Prostate gland (tissue), 2 donors: ENCODE results near the gene PPP1R13L. TPM values are rescaled to one million over a fixed set of nuclear protein-coding genes. Genes with fewer than 3 reads are reported as not detected.

ENCODE experiments used
- DNase-seq: peaks from one replicate; pipeline ENCODE4 v3.0.0-alpha.2; 2019; ENCODE audit warnings: low spot score
- H3K27ac ChIP-seq, 2 donors: fragments of 200-600 bp; sonication (generic); 2 replicates each; pipeline ENCODE4 v1.5.1; 2017 to 2019
- H3K27me3 ChIP-seq: fragments of 200-600 bp; sonication (generic); replicated peaks from 2 replicates; pipeline ENCODE4 v1.5.1; 2019; ENCODE audit not compliant: insufficient read depth
- H3K36me3 ChIP-seq, 2 donors: fragments of 200-600 bp; sonication (generic); 1 replicate in 1 of 2; 2 replicates in 1 of 2; pipeline versions ENCODE4 v1.5.1 to v1.8.1; 2017 to 2019
- H3K4me1 ChIP-seq: fragments of 200-600 bp; sonication (generic); replicated peaks from 2 replicates; pipeline ENCODE4 v1.5.1; 2019
- H3K4me3 ChIP-seq, 2 donors: fragments of 200-600 bp; sonication (generic); 2 replicates each; pipeline ENCODE4 v1.5.1; 2017 to 2019
- H3K9me3 ChIP-seq: fragments of 200-600 bp; sonication (generic); 2 replicates; pipeline ENCODE4 v1.5.1; 2017
- POLR2A ChIP-seq: fragments of 450-650 bp; IDR thresholded peaks from one replicate; pipeline ENCODE4 v1.6.1; 2016; ENCODE audit warnings: antibody characterized with exemption, mild to moderate bottlenecking
- POLR2AphosphoS5 ChIP-seq: sonication (generic); formaldehyde crosslinking; IDR thresholded peaks from one replicate; pipeline ENCODE4 v1.6.1; 2017; ENCODE audit warnings: antibody characterized with exemption
- WGBS: methylation state at CpG from one replicate; pipeline ENCODE4 v1.1.5; 2018; 5-methylcytosine and 5-hydroxymethylcytosine counted together
- intact Hi-C: fragments of 100-400 bp; cut with DNase I; formaldehyde crosslinking; loops from one replicate; pipeline ENCODE4 v1.14.2; 2022
- total RNA-seq, 2 donors: library from RNA; depleted of rRNA; stranded (reverse); fragments of >200 nt; gene quantifications; one replicate each; pipeline ENCODE4 v1.1.0, GENCODE V29; 2016
- TF ChIP-seq, protein P1 (sequence below), 4 experiments: fragments of 200-600 bp in 2 of 4; fragments of 450-650 bp in 2 of 4; sonication (generic) in 2 of 4; IDR thresholded peaks; 1 replicate in 3 of 4; 2 replicates in 1 of 4; pipeline ENCODE4 v1.5.1; 2016 to 2019; ENCODE audit warnings: antibody characterized with exemption in 4 of 4, mild to moderate bottlenecking in 2 of 4, moderate library complexity in 2 of 4

PPP1R13L gene
- total RNA-seq, 2 donors from 2014 or later: 56.1 to 60.3 TPM

DNA sequence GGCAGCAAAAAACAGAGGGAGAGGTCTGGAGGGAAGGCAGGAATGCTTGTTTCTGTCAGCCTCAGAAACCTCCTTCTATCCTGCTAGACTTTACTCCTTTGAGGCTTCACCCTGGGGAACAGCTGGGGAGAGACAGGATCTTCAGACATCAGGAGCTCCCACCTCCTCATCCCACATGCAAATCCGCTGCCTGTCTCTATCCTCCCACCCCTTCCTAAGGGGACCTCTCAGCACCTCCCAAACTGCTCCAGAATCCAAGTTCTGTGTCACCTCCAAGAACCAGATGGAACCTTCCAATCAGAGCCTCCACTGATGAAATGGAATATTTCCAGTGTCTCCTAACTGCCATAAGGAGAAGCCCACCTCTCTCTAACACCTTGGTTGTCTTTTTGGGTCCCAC is 24.8 kb downstream of the PPP1R13L start:
- WGBS: 94% methylated on average over 1 of the region's 1 CpG
- H3K9me3 ChIP-seq: no peaks in the 10 kb centered on the region
- no peak overlapping the region for H3K4me3 ChIP-seq
- H3K27ac ChIP-seq: no peak overlapping the region
- H3K36me3 ChIP-seq: no peaks in the 10 kb centered on the region
- intact Hi-C loops: no loop called here
- H3K27me3 ChIP-seq: no peaks in the 10 kb centered on the region
- TF ChIP-seq, protein P1, sequence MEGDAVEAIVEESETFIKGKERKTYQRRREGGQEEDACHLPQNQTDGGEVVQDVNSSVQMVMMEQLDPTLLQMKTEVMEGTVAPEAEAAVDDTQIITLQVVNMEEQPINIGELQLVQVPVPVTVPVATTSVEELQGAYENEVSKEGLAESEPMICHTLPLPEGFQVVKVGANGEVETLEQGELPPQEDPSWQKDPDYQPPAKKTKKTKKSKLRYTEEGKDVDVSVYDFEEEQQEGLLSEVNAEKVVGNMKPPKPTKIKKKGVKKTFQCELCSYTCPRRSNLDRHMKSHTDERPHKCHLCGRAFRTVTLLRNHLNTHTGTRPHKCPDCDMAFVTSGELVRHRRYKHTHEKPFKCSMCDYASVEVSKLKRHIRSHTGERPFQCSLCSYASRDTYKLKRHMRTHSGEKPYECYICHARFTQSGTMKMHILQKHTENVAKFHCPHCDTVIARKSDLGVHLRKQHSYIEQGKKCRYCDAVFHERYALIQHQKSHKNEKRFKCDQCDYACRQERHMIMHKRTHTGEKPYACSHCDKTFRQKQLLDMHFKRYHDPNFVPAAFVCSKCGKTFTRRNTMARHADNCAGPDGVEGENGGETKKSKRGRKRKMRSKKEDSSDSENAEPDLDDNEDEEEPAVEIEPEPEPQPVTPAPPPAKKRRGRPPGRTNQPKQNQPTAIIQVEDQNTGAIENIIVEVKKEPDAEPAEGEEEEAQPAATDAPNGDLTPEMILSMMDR (IDR thresholded peaks at IDR 0.05): no peak
- TF ChIP-seq POLR2A (no peak), POLR2AphosphoS5 (no peak)
- no peaks in the 10 kb centered on the region for H3K4me1 ChIP-seq
- DNase-seq: no peak

DNA sequence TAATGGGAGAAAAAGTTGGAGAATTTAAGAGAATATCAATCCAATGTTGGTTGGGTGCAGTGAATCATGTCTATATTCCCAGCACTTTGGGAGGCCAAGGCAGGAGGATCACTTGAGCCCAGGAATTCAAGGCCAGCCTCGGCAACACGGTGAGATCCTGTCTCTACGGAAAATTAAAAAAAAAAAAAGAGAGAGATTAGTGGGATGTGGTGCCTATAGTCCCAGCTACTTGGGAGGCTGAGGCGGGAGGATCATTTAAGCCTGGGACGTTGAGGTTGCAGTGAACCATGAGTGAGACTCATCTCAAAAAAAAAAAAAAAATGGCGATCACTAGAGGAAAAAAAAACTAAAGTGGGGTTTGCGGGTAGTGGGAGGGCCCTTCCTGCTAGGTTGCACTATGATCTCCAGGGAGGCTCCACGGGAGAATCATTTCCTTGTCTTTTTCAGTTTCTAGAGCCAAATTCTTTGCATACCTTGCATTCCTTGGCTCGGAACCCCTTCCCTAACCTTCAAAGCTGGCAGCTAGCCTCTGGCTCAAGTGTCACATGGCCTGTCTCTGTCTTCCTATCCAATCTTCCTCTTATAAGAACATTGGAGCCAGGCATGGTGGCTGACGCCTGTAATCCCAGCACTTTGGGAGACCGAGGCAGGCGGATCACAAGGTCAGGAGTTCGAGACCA is 28.7 kb downstream of the PPP1R13L start:
- DNase-seq: peak; percentile 63
- intact Hi-C loops: no loop called here
- H3K4me3 ChIP-seq: no peak overlapping the region
- H3K4me1 ChIP-seq: no peaks in the 10 kb centered on the region
- no peaks in the 10 kb centered on the region for H3K9me3 ChIP-seq
- TF ChIP-seq POLR2AphosphoS5: peak; percentile 78
- no peak for TF ChIP-seq POLR2A
- H3K36me3 ChIP-seq: no peaks in the 10 kb centered on the region
- no peaks in the 10 kb centered on the region for H3K27me3 ChIP-seq
- WGBS: 54% methylated on average over 13 of the region's 13 CpGs
- H3K27ac ChIP-seq: no peak overlapping the region

DNA sequence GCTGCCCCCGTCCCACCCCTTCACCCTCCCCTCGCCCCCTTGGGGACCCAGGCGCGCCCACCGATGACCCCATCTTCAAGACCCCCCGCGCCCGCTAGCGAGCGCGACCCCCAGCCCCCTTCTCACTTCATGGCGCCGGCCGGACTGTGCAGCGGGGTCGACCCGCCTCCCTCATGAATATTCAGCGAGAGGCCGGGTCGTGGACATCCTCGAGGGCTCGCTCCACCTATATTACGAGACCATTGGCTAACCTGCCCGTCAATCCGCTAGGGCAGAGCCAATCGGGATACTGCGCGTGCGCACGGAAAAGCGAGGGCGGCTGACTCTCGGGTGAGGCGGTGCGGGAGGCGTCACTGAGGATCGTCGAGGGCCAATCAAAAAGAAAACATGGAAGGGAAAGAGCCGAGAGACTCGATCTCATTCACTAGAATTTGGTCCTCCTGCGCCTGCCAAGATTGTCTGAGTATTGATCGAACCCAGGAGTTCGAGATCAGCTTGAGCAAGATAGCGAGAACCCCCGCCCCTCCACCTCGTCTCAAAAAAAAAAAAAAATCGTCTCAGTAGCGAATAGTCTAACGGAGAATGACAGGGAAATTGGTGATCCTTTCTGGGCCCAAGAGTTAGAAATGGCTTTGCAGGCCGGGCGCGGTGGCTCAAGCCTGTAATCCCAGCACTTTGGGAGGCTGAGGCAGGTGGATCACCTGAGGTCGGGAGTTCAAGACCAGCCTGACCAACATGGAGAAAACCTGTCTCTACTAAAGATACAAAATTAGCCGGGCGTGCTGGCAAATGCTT is 34.3 kb downstream of the PPP1R13L start, which contains the start of gene ERCC2:
Gene ERCC2, minus strand, starts transcription at position 164 of the 795 bp plus-strand sequence. Its CDS starts 33 bp downstream, at position 131.
- no peaks in the 10 kb centered on the region for H3K36me3 ChIP-seq
- H3K27ac ChIP-seq: peak within 1 kb of the TSS; percentile 72 to 73
- H3K9me3 ChIP-seq: no peaks in the 10 kb centered on the region
- intact Hi-C loops: no loop called here
- peak within 1 kb of the TSS; percentile 72 to 86 for H3K4me3 ChIP-seq
- TF ChIP-seq POLR2AphosphoS5 (peak; percentile 100), POLR2A (peak; percentile 53)
- TF ChIP-seq, protein P1 (IDR thresholded peaks at IDR 0.05): no peak
- DNase-seq: peak; percentile 99
- 4% methylated on average over 55 of the region's 55 CpGs for WGBS
- H3K27me3 ChIP-seq: no peaks in the 10 kb centered on the region
- H3K4me1 ChIP-seq: no peaks in the 10 kb centered on the region

DNA sequence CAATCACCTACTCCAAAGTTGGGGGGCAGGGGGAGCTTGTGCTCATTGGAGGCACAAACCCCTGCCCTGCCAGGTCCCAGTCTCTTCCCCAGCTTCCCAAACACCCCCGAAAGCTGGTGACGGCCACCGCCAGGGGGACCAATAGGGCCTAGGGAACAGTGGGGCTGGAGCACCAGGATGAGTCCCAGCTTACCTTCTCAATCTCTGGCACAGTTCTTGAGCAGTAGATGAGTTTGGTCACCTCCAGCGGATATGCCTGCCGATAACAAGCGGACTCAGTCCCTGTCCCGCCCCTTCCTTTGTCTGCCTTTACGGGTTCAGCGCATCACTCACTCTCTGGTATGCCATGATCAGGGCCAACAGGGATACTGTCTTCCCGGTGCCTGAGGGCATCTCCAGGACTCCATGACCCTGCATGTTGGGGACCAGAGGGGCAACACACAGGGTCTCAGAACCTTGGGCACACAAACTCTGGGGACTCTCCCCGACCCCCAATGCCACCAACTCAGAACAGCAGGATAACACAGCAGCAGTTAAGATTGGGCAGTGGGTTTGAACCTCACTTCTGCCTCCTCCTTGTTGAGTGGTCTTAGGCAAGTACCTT is 36.0 kb downstream of the PPP1R13L start:
- Histone ChIP-seq H3K4me3 (no peak overlapping the region), H3K27me3 (no peaks in the 10 kb centered on the region), H3K36me3 (no peaks in the 10 kb centered on the region), H3K4me1 (no peaks in the 10 kb centered on the region), H3K9me3 (no peaks in the 10 kb centered on the region), H3K27ac (no peak overlapping the region)
- intact Hi-C loops: no loop called here
- TF ChIP-seq, protein P1 (IDR thresholded peaks at IDR 0.05): no peak
- TF ChIP-seq POLR2A: no peak
- no peak for TF ChIP-seq POLR2AphosphoS5
- DNase-seq: no peak
- 82% methylated on average over 11 of the region's 11 CpGs for WGBS

DNA sequence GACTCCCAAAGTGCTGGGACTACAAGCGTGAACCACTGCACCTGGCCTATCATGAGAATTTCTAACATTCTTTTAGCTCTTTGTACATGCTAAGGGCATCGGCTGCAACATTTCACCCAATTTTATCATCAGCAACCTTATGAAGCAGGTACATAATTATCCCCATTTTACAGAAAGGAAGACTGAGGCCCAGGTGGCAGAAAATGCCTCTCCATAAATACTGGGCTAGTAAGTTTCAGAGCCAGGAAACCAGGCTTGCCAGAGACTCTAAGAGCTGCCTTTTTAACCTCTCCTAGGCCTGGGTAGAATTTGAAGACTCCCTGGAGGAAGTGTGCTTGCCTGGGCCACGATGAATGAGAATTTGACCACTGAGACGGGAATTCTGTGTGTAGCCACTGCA is 36.7 kb downstream of the PPP1R13L start:
- intact Hi-C loops: no loop called here
- 98% methylated on average over 4 of the region's 4 CpGs for WGBS
- Histone ChIP-seq H3K27ac (no peak overlapping the region), H3K4me1 (no peaks in the 10 kb centered on the region), H3K4me3 (no peak overlapping the region), H3K36me3 (no peaks in the 10 kb centered on the region), H3K9me3 (no peaks in the 10 kb centered on the region), H3K27me3 (no peaks in the 10 kb centered on the region)
- no peak for DNase-seq
- TF ChIP-seq, protein P1 (IDR thresholded peaks at IDR 0.05): no peak
- TF ChIP-seq POLR2A (no peak), POLR2AphosphoS5 (no peak)
